ENCODE results near the gene OSBPL2. TPM values are rescaled to one million over a fixed set of nuclear protein-coding genes. Genes with fewer than 3 reads are reported as not detected.

The OSBPL2 gene
- total and polyA plus RNA-seq, 4 donors, result 9.9 to 19.7 (median 12.3) TPM

DNA sequence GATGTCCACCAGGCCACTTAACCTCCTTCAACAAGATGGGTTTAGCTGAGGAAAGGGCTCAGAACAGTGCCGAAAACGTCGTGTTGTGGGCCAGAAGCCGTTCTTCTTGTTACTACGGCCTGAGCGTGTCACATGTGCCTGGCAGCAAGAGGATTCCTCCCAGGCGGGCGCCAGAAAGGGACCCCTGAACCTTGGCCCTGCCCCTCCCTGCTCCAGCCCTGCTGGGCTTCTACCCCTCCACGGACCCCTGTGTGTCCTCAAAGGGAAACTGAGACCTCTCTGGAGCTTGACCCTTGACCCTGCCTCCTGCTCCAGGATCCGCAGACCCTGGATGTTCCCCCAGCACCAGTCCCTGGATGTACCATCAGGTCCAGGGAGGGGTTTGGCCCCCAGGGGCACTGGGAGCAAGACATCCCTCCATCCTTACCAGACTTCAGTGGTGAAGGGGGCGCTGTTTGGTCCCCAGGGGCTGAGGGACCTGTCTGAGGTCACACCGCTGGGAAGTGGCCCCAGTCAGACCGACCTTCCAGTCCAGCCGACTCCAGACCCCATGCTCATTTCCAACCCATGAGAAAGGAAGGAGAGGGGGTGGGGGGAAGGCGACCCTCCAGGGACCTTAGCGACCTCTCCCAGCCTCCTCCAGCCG lies 28.3 kb upstream of the OSBPL2 start:
- Histone ChIP-seq H3K27me3 (ENCODE audit: control insufficient read depth in 4 of 4, insufficient read depth in 4 of 4, low read length in 3 of 4) (no peaks in the 10 kb centered on the region), H3K36me3 (ENCODE audit: control insufficient read depth in 4 of 4, insufficient read depth in 3 of 4, low read depth in 1 of 4, low read length in 3 of 4) (no peaks in the 10 kb centered on the region), H3K27ac (ENCODE audit: low read depth in 1 of 2, low read length in 2 of 2) (no peak overlapping the region), H3K9ac (ENCODE audit: low read depth in 1 of 2, low read length in 2 of 2) (no peak overlapping the region), H3K4me3 (ENCODE audit: low read depth in 1 of 3, low read length in 3 of 3) (no peak overlapping the region), H3K4me1 (ENCODE audit: control insufficient read depth in 4 of 4, insufficient read depth in 4 of 4, low read length in 3 of 4) (peaks cover 0 to 4% (median 0%) of the 10 kb centered on the region in 4 donors), H3K9me3 (ENCODE audit: control insufficient read depth in 4 of 4, low read length in 3 of 4) (no peaks in the 10 kb centered on the region)
- DNase-seq (ENCODE audit: low spot score), result no peak
- TF ChIP-seq GABPA (IDR thresholded peaks at IDR 0.05 in 1 of 2, conservative IDR thresholded peaks at IDR 0.05 in 1 of 2) (no peak), SP1 (IDR thresholded peaks at IDR 0.05) (no peak), RXRA (IDR thresholded peaks at IDR 0.05) (no peak), HNF4G (IDR thresholded peaks at IDR 0.05) (no peak), YY1 (IDR thresholded peaks at IDR 0.05) (no peak), CTCF (IDR thresholded peaks at IDR 0.05; ENCODE audit: low read depth, low read length, missing input control) (no peak), NR2F2 (IDR thresholded peaks at IDR 0.05) (no peak), ZBTB33 (IDR thresholded peaks at IDR 0.05) (no peak), FOXA1 (IDR thresholded peaks at IDR 0.05) (no peak)
- TF ChIP-seq, protein P1, sequence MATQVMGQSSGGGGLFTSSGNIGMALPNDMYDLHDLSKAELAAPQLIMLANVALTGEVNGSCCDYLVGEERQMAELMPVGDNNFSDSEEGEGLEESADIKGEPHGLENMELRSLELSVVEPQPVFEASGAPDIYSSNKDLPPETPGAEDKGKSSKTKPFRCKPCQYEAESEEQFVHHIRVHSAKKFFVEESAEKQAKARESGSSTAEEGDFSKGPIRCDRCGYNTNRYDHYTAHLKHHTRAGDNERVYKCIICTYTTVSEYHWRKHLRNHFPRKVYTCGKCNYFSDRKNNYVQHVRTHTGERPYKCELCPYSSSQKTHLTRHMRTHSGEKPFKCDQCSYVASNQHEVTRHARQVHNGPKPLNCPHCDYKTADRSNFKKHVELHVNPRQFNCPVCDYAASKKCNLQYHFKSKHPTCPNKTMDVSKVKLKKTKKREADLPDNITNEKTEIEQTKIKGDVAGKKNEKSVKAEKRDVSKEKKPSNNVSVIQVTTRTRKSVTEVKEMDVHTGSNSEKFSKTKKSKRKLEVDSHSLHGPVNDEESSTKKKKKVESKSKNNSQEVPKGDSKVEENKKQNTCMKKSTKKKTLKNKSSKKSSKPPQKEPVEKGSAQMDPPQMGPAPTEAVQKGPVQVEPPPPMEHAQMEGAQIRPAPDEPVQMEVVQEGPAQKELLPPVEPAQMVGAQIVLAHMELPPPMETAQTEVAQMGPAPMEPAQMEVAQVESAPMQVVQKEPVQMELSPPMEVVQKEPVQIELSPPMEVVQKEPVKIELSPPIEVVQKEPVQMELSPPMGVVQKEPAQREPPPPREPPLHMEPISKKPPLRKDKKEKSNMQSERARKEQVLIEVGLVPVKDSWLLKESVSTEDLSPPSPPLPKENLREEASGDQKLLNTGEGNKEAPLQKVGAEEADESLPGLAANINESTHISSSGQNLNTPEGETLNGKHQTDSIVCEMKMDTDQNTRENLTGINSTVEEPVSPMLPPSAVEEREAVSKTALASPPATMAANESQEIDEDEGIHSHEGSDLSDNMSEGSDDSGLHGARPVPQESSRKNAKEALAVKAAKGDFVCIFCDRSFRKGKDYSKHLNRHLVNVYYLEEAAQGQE (IDR thresholded peaks at IDR 0.05), result no peak
- 60% methylated on average over 17 of the region's 17 CpGs for WGBS

- no peak for DNase-seq (ENCODE audit: low spot score)
- no peak overlapping the region for H3K4me3 ChIP-seq (ENCODE audit: low read depth in 1 of 3, low read length in 3 of 3)
- H3K27ac ChIP-seq (ENCODE audit: low read depth in 1 of 2, low read length in 2 of 2), result no peak overlapping the region
- H3K9me3 ChIP-seq (ENCODE audit: control insufficient read depth in 4 of 4, low read length in 3 of 4), result no peaks in the 10 kb centered on the region
- H3K27me3 ChIP-seq (ENCODE audit: control insufficient read depth in 4 of 4, insufficient read depth in 4 of 4, low read length in 3 of 4), result no peaks in the 10 kb centered on the region
- H3K9ac ChIP-seq (ENCODE audit: low read depth in 1 of 2, low read length in 2 of 2), result no peak overlapping the region
- peaks cover 0 to 4% (median 0%) of the 10 kb centered on the region in 4 donors for H3K4me1 ChIP-seq (ENCODE audit: control insufficient read depth in 4 of 4, insufficient read depth in 4 of 4, low read length in 3 of 4)
- no peaks in the 10 kb centered on the region for H3K36me3 ChIP-seq (ENCODE audit: control insufficient read depth in 4 of 4, insufficient read depth in 3 of 4, low read depth in 1 of 4, low read length in 3 of 4)
- 63% methylated on average over 21 of the region's 21 CpGs for WGBS
- TF ChIP-seq ZBTB33 (IDR thresholded peaks at IDR 0.05) (no peak), RXRA (IDR thresholded peaks at IDR 0.05) (no peak), FOXA1 (IDR thresholded peaks at IDR 0.05) (no peak), HNF4A (conservative IDR thresholded peaks at IDR 0.05) (no peak), FOXA2 (IDR thresholded peaks at IDR 0.05) (no peak), JUND (IDR thresholded peaks at IDR 0.05) (no peak), YY1 (IDR thresholded peaks at IDR 0.05) (no peak), RAD21 (IDR thresholded peaks at IDR 0.05) (no peak), CTCF (IDR thresholded peaks at IDR 0.05; ENCODE audit: low read depth, low read length, missing input control) (no peak), SP1 (IDR thresholded peaks at IDR 0.05) (no peak), TAF1 (conservative IDR thresholded peaks at IDR 0.05) (no peak), GABPA (IDR thresholded peaks at IDR 0.05 in 1 of 2, conservative IDR thresholded peaks at IDR 0.05 in 1 of 2) (no peak), NR2F2 (IDR thresholded peaks at IDR 0.05) (no peak), HNF4G (IDR thresholded peaks at IDR 0.05) (no peak)
- TF ChIP-seq, protein P1 (IDR thresholded peaks at IDR 0.05), result no peak
Observed at GRCh38 chr20:62210496-62210855, 27.8 kb upstream of the OSBPL2 start.

Measured in liver (tissue), 9 donors.